Progenitor cell of endocrine pancreas (in vitro differentiated cells): ENCODE results near the gene PCDH1. TPM values are rescaled to one million over a fixed set of nuclear protein-coding genes. Genes with fewer than 3 reads are reported as not detected.
"Not testable (repeated sequence)": the region's sequence is repeated elsewhere in the genome, so short reads cannot be mapped to it uniquely, and the experiment has no call there.

ENCODE experiments used
- DNase-seq: peaks from one replicate; pipeline ENCODE4 v3.0.0; 2021; ENCODE audit warnings: low spot score; ENCODE audit not compliant: unreplicated experiment
- H3K27ac Mint-ChIP-seq: 2 replicates; pipeline ENCODE4 v1.8.0; 2021; ENCODE audit warnings: mild to moderate bottlenecking, moderate library complexity, mixed read lengths
- H3K27me3 Mint-ChIP-seq: 2 replicates; pipeline ENCODE4 v1.8.0; 2021; ENCODE audit warnings: mixed read lengths
- H3K36me3 Mint-ChIP-seq: 2 replicates; pipeline ENCODE4 v1.8.0; 2022; ENCODE audit warnings: mixed read lengths; ENCODE audit not compliant: insufficient read depth
- H3K4me1 Mint-ChIP-seq: 2 replicates; pipeline ENCODE4 v1.8.0; 2021; ENCODE audit warnings: low read depth, mixed read lengths
- H3K4me3 Mint-ChIP-seq: 2 replicates; pipeline ENCODE4 v1.8.0; 2021; ENCODE audit warnings: low read depth, mild to moderate bottlenecking, moderate library complexity, mixed read lengths
- H3K9me3 Mint-ChIP-seq: 2 replicates; pipeline ENCODE4 v1.8.0; 2021; ENCODE audit warnings: low read depth, mixed read lengths
- CTCF ChIP-seq: fragments of 200-600 bp; sonication (generic); IDR thresholded peaks from one replicate; pipeline ENCODE4 v1.5.0; 2021; ENCODE audit warnings: antibody characterized with exemption, mild to moderate bottlenecking; ENCODE audit not compliant: unreplicated experiment
- total RNA-seq: library from RNA; stranded (reverse); gene quantifications from 2 replicates; pipeline ENCODE4 v1.2.1, GENCODE V29; 2021

Gene PCDH1
- total RNA-seq, 1 donor from 2014 or later: 6.3 TPM

GRCh38 chr5:141825241-141825671 lies 53.0 kb downstream of the PCDH1 start:
- DNase-seq: no peak
- H3K9me3 Mint-ChIP-seq: no peaks in the 10 kb centered on the region
- no peak for TF ChIP-seq CTCF
- no peak overlapping the region for H3K4me3 Mint-ChIP-seq
- H3K27ac Mint-ChIP-seq: no peak overlapping the region
- no peaks in the 10 kb centered on the region for H3K36me3 Mint-ChIP-seq
- no peaks in the 10 kb centered on the region for H3K4me1 Mint-ChIP-seq
- peaks cover 26% of the 10 kb centered on the region for H3K27me3 Mint-ChIP-seq

- H3K27me3 Mint-ChIP-seq: peaks cover 26% of the 10 kb centered on the region
- no peak for DNase-seq
- no peak for TF ChIP-seq CTCF
- no peaks in the 10 kb centered on the region for H3K36me3 Mint-ChIP-seq
- H3K9me3 Mint-ChIP-seq: no peaks in the 10 kb centered on the region
- H3K4me1 Mint-ChIP-seq: no peaks in the 10 kb centered on the region
- H3K27ac Mint-ChIP-seq: no peak overlapping the region
- H3K4me3 Mint-ChIP-seq: no peak overlapping the region
Observed at GRCh38 chr5:141824717-141825116, 53.5 kb downstream of the PCDH1 start.

- Mint-ChIP-seq H3K27ac (no peak overlapping the region), H3K36me3 (no peaks in the 10 kb centered on the region)
Observed at GRCh38 chr5:141823056-141823455, 55.2 kb downstream of the PCDH1 start.

GRCh38 chr5:141822144-141822543 lies 56.1 kb downstream of the PCDH1 start:
- Mint-ChIP-seq H3K4me1 (peaks cover 2% of the 10 kb centered on the region), H3K36me3 (no peaks in the 10 kb centered on the region), H3K27ac (no peak overlapping the region), H3K9me3 (no peaks in the 10 kb centered on the region), H3K4me3 (no peak overlapping the region), H3K27me3 (peaks cover 23% of the 10 kb centered on the region)
- no peak for DNase-seq
- no peak for TF ChIP-seq CTCF

More at GRCh38 chr5:141823056-141823455, 55.2 kb downstream of the PCDH1 start:
- TF ChIP-seq CTCF: no peak
- H3K27me3 Mint-ChIP-seq: peaks cover 26% of the 10 kb centered on the region
- H3K4me3 Mint-ChIP-seq: no peak overlapping the region
- H3K4me1 Mint-ChIP-seq: no peaks in the 10 kb centered on the region
- no peaks in the 10 kb centered on the region for H3K9me3 Mint-ChIP-seq
- no peak for DNase-seq

- Mint-ChIP-seq H3K27me3 (peaks cover 21% of the 10 kb centered on the region), H3K9me3 (no peaks in the 10 kb centered on the region), H3K4me3 (no peak overlapping the region), H3K4me1 (peaks cover 7% of the 10 kb centered on the region), H3K36me3 (no peaks in the 10 kb centered on the region), H3K27ac (no peak overlapping the region)
- no peak for TF ChIP-seq CTCF
- DNase-seq: no peak
Observed at GRCh38 chr5:141821430-141821925, 56.7 kb downstream of the PCDH1 start.

- not testable (repeated sequence) for H3K36me3 Mint-ChIP-seq
Observed at GRCh38 chr5:141820686-141821085, 57.5 kb downstream of the PCDH1 start.

More at GRCh38 chr5:141820686-141821085, 57.5 kb downstream of the PCDH1 start:
- H3K4me3 Mint-ChIP-seq, DNase-seq, H3K9me3 Mint-ChIP-seq, H3K27ac Mint-ChIP-seq, H3K4me1 Mint-ChIP-seq: not testable (repeated sequence)
- peaks cover 14% of the 10 kb centered on the region for H3K27me3 Mint-ChIP-seq
